Raji (cell line): ENCODE data around the gene STIM2.

Experiments used
- POLR2A ChIP-seq: IDR thresholded peaks from 2 replicates; pipeline ENCODE4 v1.6.1; 2011; ENCODE audit warnings: low read depth, low read length, control low read depth; ENCODE audit not compliant: insufficient read depth

Gene STIM2

DNA sequence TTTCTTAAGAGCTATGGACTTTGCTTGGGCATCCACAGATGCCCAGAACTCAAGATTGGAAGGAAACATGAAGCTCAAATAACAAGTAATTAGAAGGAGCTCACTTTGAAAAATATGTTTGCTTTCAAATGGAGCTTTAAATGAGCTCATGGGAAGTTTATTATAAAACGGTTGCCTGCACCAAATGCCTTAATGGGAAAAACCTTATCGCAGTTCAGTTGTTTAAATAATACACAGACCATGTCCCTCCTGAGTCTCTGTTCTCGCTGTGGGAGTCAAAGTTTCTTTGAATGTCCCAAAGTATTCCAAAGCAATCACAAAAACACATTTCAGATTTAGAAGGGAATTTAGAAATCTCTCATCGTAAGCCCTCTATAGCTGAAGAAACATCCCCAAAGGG is 31.6 kb upstream of the STIM2 start:
- no peak for TF ChIP-seq POLR2A

DNA sequence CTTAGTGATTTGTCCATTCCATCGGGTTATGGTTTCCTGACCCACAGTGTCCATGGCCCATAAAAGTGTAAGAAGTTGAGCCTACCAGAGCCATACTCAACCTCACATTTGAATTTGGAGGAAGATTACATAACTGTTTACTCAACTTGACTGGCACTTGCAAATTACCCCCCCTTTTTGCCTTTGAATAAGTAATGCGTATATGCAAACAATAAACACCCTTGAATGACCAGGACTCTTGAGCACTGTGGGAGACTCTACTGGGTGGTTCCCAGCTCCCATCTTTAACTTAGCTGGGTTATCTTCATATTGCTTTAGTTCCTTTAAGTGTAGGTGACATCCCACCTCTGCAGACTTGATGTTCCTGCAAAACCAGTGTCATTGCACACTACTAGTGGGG is 30.6 kb upstream of the STIM2 start:
- peak; percentile 60 for TF ChIP-seq POLR2A

DNA sequence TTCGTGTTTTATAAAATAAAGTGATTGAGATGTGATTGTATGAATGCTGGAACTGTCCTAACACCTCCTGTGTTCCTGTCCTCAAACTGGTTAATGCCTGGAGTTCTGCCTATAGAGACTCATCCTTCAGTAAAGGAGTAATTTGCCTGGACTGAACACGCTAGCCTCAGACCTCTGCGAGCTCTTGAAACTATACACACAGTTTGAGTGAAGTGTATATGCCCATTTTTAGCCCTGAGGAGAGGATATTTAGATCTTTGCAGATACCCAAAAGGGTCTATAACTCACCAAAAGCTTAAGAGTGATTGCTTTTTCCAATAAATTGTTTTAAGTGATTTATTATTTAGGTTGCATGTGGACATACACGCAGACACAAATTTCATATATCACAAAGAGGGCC is 29.9 kb upstream of the STIM2 start:
- TF ChIP-seq POLR2A, result no peak

DNA sequence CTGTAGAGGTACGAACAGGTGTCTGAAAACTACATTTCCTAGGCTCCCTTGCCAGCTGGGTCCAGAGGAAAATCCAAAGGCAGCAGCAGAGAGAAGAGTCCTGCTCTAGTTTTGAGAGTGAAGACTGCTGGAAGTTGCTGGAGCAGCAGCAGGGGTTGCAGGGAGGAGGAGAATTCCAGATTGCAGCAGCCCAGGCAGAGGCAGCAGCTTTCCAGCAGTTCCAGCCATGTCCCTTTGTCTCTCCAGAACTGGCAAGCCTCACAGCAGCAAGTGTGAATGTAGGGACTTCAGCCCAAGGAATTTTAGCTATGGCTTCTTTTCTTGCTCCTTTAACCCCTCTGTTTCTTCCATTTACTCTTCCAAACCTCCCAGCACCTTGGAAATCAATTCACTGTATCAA is 24.1 kb upstream of the STIM2 start:
- no peak for TF ChIP-seq POLR2A

DNA sequence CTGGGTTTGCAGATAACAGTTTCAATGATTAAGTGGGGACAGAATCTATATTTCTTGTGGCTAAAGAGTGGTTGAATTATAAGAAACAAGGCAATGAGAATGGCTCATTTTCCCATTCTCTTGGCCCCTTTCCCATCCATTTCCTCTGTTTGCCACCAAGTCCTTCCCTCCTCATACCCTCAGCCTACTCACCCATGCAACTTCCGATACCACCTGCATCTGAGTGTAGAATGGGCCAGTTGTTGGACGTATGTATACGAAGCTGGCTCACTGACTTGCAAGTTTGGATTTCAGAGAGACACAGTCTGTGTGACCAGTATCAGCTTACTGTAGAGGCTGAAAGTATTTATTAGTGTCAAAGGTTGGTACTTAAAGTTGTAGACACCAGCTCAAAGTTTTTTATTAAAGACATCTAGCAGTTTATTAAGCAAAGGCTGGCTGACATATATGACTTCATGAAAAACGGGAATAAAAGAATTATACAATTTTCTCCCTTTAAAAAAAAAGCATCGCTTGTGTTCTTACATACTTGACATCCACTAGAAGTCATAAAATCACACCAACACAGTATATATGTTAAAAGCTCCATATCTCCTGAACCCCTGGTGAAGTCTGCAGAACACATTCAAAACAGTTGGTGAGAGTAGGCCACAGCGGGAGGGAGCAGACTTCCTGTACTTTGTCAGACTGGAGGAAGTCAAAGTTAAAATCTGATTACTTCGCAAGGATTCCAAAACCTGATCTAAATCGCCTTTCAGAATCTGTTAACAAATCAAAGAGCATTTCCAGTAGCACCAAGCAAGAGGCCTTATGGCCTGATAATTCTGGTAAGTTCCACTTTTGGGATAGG is 22.4 kb upstream of the STIM2 start:
- no peak for TF ChIP-seq POLR2A

DNA sequence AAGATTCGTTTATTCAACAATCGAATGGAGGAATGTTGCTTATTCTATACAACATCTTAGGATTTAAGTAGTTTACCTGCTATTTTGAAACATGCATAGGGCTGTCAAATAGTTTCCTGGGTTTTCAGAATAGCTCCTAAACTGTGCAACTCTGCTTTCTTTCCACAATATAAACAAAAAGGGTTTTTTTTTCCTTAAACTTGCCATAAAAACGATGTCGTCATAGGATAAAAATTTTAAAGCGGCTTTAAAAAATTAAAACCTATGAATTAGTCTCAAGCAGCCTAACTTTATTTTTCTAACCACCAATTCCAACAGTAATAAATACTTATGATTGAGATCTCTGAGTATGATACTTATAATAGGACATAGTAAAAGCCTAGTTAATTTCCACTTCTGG is 21.6 kb upstream of the STIM2 start:
- no peak for TF ChIP-seq POLR2A

DNA sequence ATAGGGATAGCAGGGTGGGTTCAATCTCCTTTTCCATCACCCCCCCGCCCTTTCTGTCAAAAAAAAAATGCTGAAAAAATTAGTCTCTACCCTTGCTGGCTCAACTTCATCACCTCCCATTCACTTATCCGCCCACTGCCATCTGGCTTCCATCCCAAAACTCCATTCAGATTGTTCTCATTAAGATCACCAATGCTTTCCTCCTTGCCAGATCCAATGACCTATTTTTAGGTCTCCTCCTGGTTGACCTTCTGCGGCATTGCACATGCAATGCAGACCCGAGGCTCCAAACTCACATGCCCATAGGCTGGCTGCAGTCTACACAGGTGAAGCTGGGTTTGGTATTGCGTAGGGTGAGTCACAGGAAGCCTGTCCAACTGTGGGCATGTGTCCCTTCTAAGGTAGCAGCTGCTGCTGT is 21.1 kb upstream of the STIM2 start:
- TF ChIP-seq POLR2A, result no peak

DNA sequence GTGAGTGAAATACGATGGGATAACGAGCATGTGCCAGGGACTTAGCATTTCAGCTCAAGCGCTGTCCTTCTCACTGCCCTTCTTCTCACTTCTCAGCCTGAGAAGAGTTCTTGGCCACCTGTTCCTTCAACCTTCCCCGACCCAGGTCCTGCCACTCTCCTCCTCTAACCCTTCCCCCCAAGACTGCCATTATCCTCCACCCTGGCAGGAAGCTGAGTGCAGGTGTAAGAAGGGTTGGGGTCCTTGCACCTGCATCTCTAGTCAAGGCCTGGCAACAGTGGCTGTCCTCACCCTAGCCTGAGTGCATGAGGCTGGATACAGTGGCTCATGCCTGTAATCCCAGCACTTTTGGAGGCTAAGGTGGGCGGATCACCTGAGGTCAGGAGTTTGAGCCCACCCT is 19.9 kb upstream of the STIM2 start:
- no peak for TF ChIP-seq POLR2A

DNA sequence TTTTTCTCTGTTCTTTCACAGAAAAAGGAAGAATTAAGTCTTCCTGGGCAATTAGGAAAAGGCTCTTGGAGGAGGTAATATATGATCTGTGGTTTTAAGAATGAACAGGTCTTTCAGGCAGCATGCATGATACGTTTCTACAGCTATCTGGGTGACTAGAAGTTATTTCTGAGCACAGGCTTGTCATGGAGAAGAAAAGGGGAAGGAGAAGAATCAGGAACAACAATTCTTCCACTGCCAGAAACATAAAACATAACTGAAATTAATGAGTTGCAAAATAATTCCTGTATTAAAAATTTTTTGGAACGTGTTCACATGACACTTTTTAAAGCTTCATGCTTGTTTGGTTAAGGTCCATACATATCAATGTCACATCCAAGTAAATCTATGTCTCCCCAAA is 17.7 kb upstream of the STIM2 start:
- TF ChIP-seq POLR2A, result no peak

DNA sequence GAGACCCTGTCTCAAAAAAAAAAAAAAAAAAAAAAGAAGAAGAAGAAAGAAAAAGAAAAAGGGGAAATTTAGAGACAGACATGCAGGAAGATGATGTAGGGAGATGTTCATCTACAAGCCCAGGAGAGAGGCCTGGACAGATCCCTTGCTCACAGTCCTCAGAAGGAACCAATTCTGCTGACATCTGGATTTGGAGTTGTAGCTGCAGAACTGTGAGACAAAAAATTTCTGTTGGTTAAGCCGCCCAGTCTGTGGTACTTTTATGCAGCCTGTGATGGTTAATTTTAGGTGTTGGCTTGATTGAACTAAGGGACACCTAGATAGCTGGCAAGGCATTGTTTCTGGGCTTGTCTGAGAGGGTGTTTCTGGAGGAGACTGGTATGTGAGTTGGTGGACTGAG is 10.1 kb upstream of the STIM2 start:
- no peak for TF ChIP-seq POLR2A

DNA sequence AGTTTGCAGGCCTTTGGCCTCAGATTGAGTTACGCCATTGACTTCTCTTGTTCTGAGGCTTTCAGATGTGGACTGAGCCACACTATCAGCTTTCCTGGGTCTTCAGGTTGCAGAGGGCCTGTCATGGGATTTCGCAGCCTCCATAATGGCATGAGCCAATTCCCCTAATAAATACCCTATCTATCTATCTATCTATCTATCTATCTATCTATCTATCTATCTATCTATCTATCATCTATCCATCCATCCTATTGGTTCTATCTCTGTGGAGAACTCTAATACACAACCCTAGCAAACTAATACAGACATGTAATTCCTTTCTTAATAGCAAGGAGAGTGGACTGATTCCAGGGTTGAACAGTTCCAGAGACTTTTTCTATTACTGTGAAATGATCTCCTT is 9.5 kb upstream of the STIM2 start:
- TF ChIP-seq POLR2A, result no peak

DNA sequence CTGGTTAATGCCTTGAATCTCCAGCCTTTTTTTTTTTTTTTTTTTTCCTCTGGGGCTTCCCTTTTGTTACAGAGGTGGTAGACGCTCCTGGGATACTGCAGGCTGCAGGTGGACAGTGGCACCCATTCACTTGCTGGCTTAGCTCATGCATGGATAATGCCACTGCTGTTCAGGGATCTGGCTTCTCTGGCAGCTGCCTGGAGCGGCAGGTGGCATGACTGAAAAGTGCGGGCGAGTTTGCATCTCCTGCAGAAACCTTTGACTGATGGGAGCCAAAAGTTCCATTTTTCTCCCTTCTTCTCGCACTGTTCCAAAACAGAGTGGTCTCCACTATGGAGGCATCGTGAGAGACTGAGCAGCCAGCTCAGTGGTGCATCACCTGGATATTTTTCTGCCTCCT is 5.9 kb upstream of the STIM2 start:
- TF ChIP-seq POLR2A, result no peak

DNA sequence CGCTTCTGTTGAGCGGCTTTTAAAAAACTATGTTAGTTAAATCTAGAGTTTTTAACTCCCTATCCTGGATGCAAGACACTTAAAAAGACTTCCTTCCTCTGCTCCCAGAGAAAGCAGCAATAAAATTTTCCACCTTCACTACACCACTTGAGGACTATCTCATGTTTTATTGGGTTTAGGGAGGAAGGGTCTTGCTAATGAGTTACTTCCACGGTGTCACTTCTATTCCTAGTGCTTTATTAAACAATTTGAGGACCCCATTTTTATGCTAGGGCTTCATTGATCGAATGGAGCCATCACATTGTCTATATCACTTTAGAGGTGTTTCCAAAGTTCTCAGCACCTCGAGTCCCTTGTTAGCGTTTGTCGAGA is 3.7 kb upstream of the STIM2 start:
- TF ChIP-seq POLR2A, result no peak

DNA sequence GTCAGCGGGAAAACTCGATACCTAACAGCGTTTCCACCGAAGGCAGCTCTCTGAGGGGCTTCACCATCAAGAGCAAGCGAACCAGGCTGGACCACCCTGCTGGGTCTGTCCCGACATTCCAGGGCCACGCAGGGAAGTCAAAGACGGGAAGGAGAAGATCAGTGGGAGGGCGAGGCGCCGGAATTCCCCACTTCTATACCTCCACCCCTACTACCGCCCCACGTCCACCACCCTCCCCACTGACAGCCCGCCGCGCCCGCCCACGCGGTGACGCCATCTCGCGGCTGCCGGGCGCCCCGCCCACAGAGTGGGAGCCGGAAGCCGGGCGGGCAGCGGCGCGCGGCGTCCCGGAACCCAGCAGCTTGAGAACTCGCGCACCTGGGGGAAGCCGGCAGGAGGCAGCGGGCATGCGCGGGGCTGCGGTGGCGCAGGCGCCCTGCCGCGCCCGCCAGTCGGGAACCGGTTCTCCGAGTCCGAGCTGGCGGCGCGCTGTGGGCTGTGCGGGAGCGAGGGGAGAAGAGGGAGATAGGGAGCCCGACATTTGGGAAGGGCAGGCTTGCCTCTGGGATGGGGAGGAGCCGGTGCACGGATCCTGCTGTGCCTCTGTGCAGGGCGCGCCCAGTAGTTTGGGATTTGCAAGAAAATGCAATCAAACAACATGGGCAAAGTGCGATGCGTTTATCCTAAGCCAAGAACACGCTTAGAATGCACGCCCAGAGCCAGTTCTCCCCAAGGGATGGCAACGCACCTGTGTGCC is 3.2 kb upstream of the STIM2 start:
- peak; percentile 83 for TF ChIP-seq POLR2A

DNA sequence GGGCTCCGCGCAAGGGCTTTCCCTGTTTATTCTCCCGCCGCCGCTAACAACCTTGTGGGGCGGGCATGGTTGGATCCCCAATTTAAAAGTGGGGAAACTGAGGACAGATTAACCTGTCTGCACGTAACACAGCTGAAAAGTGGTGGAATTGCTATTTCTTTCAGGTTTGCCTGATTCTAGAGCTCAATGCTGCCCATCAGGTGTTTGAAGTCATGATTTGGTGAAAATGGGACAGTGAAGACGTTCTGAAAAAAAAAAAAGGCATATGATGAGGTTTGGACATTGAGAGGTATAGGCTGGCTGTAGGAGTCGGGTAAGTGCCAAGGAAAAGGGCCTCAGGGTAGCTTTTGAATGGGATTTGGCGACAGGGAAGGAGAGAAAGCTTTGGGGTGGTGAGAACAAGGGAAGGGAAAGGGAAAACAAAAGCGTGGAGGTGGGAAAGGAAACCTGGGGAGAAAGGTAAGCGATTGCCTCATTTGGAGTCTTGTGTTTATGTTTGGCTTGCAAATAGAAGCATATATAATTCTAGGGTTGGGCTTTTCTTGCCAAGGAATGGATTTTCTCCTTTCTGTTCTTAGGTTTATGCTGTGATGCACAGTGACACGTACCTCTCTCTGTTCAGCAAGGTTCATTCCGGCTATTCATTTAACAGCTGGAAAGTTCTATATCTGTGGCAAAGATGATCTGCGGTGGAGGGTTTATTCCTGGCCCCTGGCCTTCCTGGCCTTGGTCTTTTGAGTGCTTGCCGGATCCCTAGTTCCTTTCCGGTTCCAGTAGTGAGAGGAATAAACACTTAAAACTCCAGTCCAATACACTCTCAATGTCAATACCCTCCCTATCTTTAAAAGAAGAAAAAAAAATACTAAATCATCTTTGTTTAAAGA is 2.4 kb upstream of the STIM2 start:
- TF ChIP-seq POLR2A, result no peak
